Gastroesophageal sphincter (tissue), 4 donors: Measurements from ENCODE around the gene SLC39A11. TPM values are rescaled to one million over a fixed set of nuclear protein-coding genes. Genes with fewer than 3 reads are reported as not detected.
"Not testable (repeated sequence)": the region's sequence is repeated elsewhere in the genome, so short reads cannot be mapped to it uniquely, and the experiment has no call there.

Experiments
- ATAC-seq: fragments of 150-250 bp; one replicate; pipeline ENCODE4 v1.9.1; 2016; ENCODE audit warnings: mild to moderate bottlenecking, moderate library complexity
- H3K27ac ChIP-seq, 4 donors: fragments of 200-600 bp; sonication (generic) in 3 of 4; 1 replicate in 3 of 4; 2 replicates in 1 of 4; pipeline ENCODE4 v1.5.1; 2016 to 2019
- H3K27me3 ChIP-seq: fragments of 200-600 bp; sonication (generic); one replicate; pipeline ENCODE4 v1.5.1; 2019
- H3K36me3 ChIP-seq, 2 donors: fragments of 200-600 bp; sonication (generic); one replicate each; pipeline ENCODE4 v1.5.1; 2019; ENCODE audit warnings: control low read depth in 1 of 2
- H3K4me1 ChIP-seq, 3 donors: fragments of 200-600 bp; sonication (generic); 1 replicate in 2 of 3; 2 replicates in 1 of 3; pipeline ENCODE4 v1.5.1; 2016 to 2019; ENCODE audit warnings: control low read depth in 2 of 3
- H3K4me3 ChIP-seq, 2 donors: fragments of 200-600 bp; sonication (generic); one replicate each; pipeline ENCODE4 v1.5.1; 2019; ENCODE audit warnings: mild to moderate bottlenecking in 1 of 2, moderate library complexity in 1 of 2
- H3K9me3 ChIP-seq, 3 donors: fragments of 200-600 bp; sonication (generic); one replicate each; pipeline ENCODE4 v1.5.1; 2017 to 2019; ENCODE audit warnings: control low read depth in 2 of 3
- EP300 ChIP-seq: sonication (generic); formaldehyde crosslinking; IDR thresholded peaks from one replicate; pipeline ENCODE4 v1.6.1; 2017; ENCODE audit warnings: antibody characterized with exemption, mild to moderate bottlenecking
- POLR2A ChIP-seq, 2 donors: fragments of 450-650 bp; IDR thresholded peaks; one replicate each; pipeline ENCODE4 v1.6.1; 2017; ENCODE audit warnings: antibody characterized with exemption in 2 of 2, mild to moderate bottlenecking in 2 of 2, moderate library complexity in 1 of 2
- POLR2AphosphoS5 ChIP-seq: sonication (generic); formaldehyde crosslinking; IDR thresholded peaks from one replicate; pipeline ENCODE4 v1.6.1; 2017; ENCODE audit warnings: antibody characterized with exemption
- WGBS, 2 donors: methylation state at CpG; one replicate each; pipeline ENCODE4 v1.1.5; 2018; ENCODE audit warnings: low coverage in 1 of 2; 5-methylcytosine and 5-hydroxymethylcytosine counted together
- total RNA-seq, 4 donors: library from RNA; depleted of rRNA; stranded (reverse); fragments of >200 nt; gene quantifications; one replicate each; pipeline ENCODE4 v1.1.0, GENCODE V29; 2016
- TF ChIP-seq, protein P1 (sequence below), 4 experiments: fragments of 200-600 bp in 2 of 4; fragments of 450-650 bp in 2 of 4; sonication (generic) in 1 of 4; IDR thresholded peaks; one replicate each; pipeline ENCODE4 v1.5.1; 2017 to 2019; ENCODE audit warnings: antibody characterized with exemption in 4 of 4, mild to moderate bottlenecking in 2 of 4, moderate library complexity in 2 of 4

SLC39A11 gene
- total RNA-seq, 4 donors from 2014 or later: 11.6 to 16.8 (median 14.5) TPM

DNA sequence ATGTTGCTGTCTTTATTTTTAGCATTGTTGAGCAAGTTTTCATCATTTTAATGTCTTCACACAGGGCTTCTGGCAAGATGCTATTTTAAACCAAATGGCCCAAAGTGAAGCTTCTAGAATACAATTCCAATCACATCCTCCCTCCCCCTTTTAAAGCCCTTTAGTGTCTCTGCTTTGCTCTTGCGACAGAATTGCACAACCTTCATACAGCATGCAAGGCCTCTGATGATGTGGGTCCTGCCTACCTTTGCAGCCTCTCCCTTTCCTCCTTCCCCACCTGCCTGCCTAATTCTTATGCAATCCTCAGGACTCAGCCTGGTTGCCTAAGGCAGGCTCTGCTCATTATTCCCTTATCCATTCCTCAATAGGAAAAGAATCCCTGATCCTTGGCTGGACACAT is 381.7 kb downstream of the SLC39A11 start:
- WGBS, 2 donors: 83% methylated on average over 1 of the region's 1 CpG; no CpG with 5 or more reads in 1 of the 2 donors

DNA sequence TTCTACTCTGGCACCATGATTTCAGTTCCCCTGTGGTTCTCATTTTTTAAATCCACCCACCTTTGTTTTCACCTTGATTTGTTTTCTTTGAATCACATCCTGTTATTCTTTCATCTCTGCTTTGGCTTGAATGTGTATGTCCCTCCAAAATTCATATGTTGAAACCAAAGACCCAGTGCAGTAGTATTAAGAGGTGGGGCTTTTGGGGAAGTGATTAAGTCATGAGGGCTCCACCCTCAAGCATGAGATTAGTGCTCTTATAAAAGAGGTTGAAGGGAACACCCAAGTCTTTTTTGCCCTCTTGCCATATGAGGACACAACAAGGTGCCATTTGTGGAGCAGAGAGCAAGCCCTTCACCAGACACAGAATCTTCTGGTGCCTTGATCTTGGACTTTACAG is 382.3 kb downstream of the SLC39A11 start:
- ATAC-seq: no peak
- no peak overlapping the region for H3K4me3 ChIP-seq
- no peaks in the 10 kb centered on the region for H3K27me3 ChIP-seq
- H3K4me1 ChIP-seq: no peaks in the 10 kb centered on the region
- peaks cover 0 to 13% of the 10 kb centered on the region in 2 donors for H3K36me3 ChIP-seq
- peaks cover 0 to 38% (median 0%) of the 10 kb centered on the region in 3 donors for H3K9me3 ChIP-seq
- no peak overlapping the region for H3K27ac ChIP-seq
- TF ChIP-seq, protein P1, sequence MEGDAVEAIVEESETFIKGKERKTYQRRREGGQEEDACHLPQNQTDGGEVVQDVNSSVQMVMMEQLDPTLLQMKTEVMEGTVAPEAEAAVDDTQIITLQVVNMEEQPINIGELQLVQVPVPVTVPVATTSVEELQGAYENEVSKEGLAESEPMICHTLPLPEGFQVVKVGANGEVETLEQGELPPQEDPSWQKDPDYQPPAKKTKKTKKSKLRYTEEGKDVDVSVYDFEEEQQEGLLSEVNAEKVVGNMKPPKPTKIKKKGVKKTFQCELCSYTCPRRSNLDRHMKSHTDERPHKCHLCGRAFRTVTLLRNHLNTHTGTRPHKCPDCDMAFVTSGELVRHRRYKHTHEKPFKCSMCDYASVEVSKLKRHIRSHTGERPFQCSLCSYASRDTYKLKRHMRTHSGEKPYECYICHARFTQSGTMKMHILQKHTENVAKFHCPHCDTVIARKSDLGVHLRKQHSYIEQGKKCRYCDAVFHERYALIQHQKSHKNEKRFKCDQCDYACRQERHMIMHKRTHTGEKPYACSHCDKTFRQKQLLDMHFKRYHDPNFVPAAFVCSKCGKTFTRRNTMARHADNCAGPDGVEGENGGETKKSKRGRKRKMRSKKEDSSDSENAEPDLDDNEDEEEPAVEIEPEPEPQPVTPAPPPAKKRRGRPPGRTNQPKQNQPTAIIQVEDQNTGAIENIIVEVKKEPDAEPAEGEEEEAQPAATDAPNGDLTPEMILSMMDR (IDR thresholded peaks at IDR 0.05): no peak
- TF ChIP-seq POLR2A (IDR thresholded peaks at IDR 0.05) (no peak), EP300 (no peak), POLR2AphosphoS5 (no peak)

More for the DNA sequence above, 381.7 kb downstream of the SLC39A11 start:
- no peaks in the 10 kb centered on the region for H3K4me1 ChIP-seq
- peaks cover 0 to 13% of the 10 kb centered on the region in 2 donors for H3K36me3 ChIP-seq
- no peak for ATAC-seq
- H3K27me3 ChIP-seq: no peaks in the 10 kb centered on the region
- peaks cover 0 to 38% (median 0%) of the 10 kb centered on the region in 3 donors for H3K9me3 ChIP-seq
- no peak overlapping the region for H3K4me3 ChIP-seq
- H3K27ac ChIP-seq: no peak overlapping the region
- TF ChIP-seq, protein P1 (IDR thresholded peaks at IDR 0.05): no peak
- TF ChIP-seq POLR2AphosphoS5: no peak
- no peak for TF ChIP-seq POLR2A (IDR thresholded peaks at IDR 0.05)
- TF ChIP-seq EP300: no peak

DNA sequence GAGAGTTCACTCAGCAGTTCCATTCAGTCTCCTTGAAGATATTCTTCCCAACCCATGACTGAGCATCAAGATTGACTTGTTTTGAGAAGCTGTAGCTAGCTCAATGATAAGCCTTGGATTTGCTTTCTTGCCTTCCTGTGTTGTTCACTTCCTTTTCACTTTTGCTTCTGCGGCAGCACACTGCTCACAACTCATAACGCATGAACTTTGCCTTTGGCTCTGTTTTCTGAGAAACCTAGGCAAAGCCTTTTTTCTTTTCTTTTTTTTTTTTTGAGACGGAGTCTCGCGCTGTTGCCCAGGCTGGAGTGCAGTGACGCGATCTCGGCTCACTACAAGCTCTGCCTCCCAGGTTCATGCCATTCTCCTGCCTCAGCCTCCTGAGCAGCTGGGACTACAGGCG is 383.8 kb downstream of the SLC39A11 start:
- peaks cover 0 to 13% of the 10 kb centered on the region in 2 donors for H3K36me3 ChIP-seq
- 90% methylated on average over 7 of the region's 9 CpGs; no CpG with 5 or more reads in 1 of the 2 donors for WGBS, 2 donors
- not testable (repeated sequence) for H3K27me3 ChIP-seq, ATAC-seq, H3K4me3 ChIP-seq, H3K4me1 ChIP-seq, H3K27ac ChIP-seq
- peaks cover 0 to 38% (median 0%) of the 10 kb centered on the region in 3 donors for H3K9me3 ChIP-seq

DNA sequence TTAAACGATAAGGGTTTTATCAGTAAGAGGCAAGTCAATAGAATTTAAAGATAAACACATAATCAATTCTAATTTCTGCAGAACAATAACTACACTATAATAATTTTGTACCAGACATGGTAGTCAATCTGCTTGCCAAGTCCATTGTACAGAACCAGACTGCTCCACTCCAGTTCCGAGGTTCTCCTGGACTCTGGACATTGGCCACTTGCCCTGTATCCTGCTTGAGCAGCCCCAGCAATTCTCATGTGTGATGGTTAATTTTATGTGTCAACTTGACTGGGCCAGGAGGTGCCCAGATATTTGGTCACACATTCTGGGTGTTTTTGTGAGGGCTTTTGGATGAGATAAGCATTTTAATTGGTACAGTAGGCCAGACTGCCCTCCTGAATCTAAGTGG is 384.6 kb downstream of the SLC39A11 start:
- Histone ChIP-seq H3K9me3 (peaks cover 0 to 38% (median 0%) of the 10 kb centered on the region in 3 donors), H3K4me3 (no peak overlapping the region), H3K36me3 (peaks cover 0 to 13% of the 10 kb centered on the region in 2 donors), H3K27ac (no peak overlapping the region), H3K27me3 (no peaks in the 10 kb centered on the region), H3K4me1 (no peaks in the 10 kb centered on the region)
- TF ChIP-seq, protein P1 (IDR thresholded peaks at IDR 0.05): no peak
- TF ChIP-seq POLR2A (IDR thresholded peaks at IDR 0.05): no peak
- TF ChIP-seq POLR2AphosphoS5: no peak
- TF ChIP-seq EP300: no peak
- WGBS, 2 donors: 83 to 85% methylated on average over 2 of the region's 2 CpGs
- ATAC-seq: no peak

DNA sequence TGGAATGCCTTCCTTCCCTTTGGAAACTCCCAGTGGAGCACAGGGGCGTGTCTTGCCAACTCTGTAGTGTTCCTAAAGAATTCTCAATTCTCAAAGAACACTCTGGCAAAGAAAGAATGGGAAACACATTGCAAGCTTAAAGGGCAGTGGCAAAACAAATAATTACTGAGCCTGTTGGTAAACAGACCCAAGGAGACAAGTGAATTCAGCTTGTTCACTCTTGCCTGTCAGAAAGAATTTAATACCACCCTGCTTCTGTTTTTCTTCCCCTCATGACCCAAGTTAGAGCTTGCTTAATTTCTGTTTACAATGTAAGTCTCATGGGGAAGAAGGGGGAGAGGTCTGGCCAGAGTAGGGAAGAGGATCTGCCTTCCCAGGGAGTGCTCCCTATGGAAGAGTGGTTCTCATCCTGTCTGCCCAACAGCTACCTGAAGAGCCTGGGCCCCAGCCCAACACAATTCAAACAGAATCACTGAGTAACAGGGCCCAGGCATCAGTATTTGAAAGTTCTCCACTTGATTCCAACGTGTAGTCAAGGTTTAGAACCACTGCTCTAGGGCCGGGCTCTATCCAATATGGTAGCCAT is 386.0 kb downstream of the SLC39A11 start:
- no peaks in the 10 kb centered on the region for H3K27me3 ChIP-seq
- peaks cover 0 to 32% (median 0%) of the 10 kb centered on the region in 3 donors for H3K9me3 ChIP-seq
- H3K27ac ChIP-seq: no peak overlapping the region
- TF ChIP-seq POLR2AphosphoS5 (no peak), POLR2A (IDR thresholded peaks at IDR 0.05) (no peak), EP300 (no peak)
- TF ChIP-seq, protein P1 (IDR thresholded peaks at IDR 0.05): no peak
- no peak for ATAC-seq
- peaks cover 0 to 6% of the 10 kb centered on the region in 2 donors for H3K36me3 ChIP-seq
- H3K4me3 ChIP-seq: no peak overlapping the region
- H3K4me1 ChIP-seq: no peaks in the 10 kb centered on the region
- WGBS, 2 donors: 60 to 79% methylated on average over 2 to 3 of the region's 3 CpGs
